HuH-7 (cell line): ENCODE results near the gene SELENOW.
A peak's percentile ranks its signal among the peaks of the same experiment; 100 is the strongest.
"Not testable (repeated sequence)": the region's sequence is repeated elsewhere in the genome, so short reads cannot be mapped to it uniquely, and the experiment has no call there.

Experiments
- DNase-seq: peaks from one replicate; pipeline ENCODE4 v3.0.0; 2011; ENCODE audit warnings: low spot score

Gene SELENOW

GRCh38 chr19:47786566-47786965 is 8.1 kb downstream of the SELENOW start:
- no peak for DNase-seq

GRCh38 chr19:47787307-47787706 is 8.8 kb downstream of the SELENOW start:
- not testable (repeated sequence) for DNase-seq

GRCh38 chr19:47789811-47790210 is 11.3 kb downstream of the SELENOW start:
- not testable (repeated sequence) for DNase-seq

- peak; percentile 89 for DNase-seq
Measured at GRCh38 chr19:47790398-47790814, 11.9 kb downstream of the SELENOW start.

- DNase-seq, result no peak
Measured at GRCh38 chr19:47792616-47793015, 14.1 kb downstream of the SELENOW start.

GRCh38 chr19:47794526-47794925 is 16.0 kb downstream of the SELENOW start:
- no peak for DNase-seq

GRCh38 chr19:47796785-47797184 is 18.3 kb downstream of the SELENOW start:
- DNase-seq, result no peak

GRCh38 chr19:47797996-47798903 is 19.7 kb downstream of the SELENOW start:
- no peak for DNase-seq

- DNase-seq, result no peak
Measured at GRCh38 chr19:47798904-47799266, 20.4 kb downstream of the SELENOW start.

- no peak for DNase-seq
Measured at GRCh38 chr19:47801270-47801669, 22.8 kb downstream of the SELENOW start.

- DNase-seq, result no peak
Measured at GRCh38 chr19:47802521-47803043, 24.1 kb downstream of the SELENOW start.

GRCh38 chr19:47803148-47803547 is 24.6 kb downstream of the SELENOW start:
- DNase-seq, result not testable (repeated sequence)

- not testable (repeated sequence) for DNase-seq
Measured at GRCh38 chr19:47803671-47804070, 25.2 kb downstream of the SELENOW start.

GRCh38 chr19:47804451-47804850 is 25.9 kb downstream of the SELENOW start, which contains the start of gene TPRX1:
TPRX1 (minus strand) TSS chr19:47804551; CDS start chr19:47804539, 12 bp downstream.
- DNase-seq, result not testable (repeated sequence)

GRCh38 chr19:47805313-47805712 is 26.8 kb downstream of the SELENOW start:
- no peak for DNase-seq

GRCh38 chr19:47806435-47806834 is 27.9 kb downstream of the SELENOW start:
- DNase-seq, result no peak

- peak; percentile 85 for DNase-seq
Measured at GRCh38 chr19:47813304-47813994, 34.9 kb downstream of the SELENOW start.

- no peak for DNase-seq
Measured at GRCh38 chr19:47813995-47814328, 35.5 kb downstream of the SELENOW start.

- DNase-seq, result not testable (repeated sequence)
Measured at GRCh38 chr19:47816270-47816669, 37.8 kb downstream of the SELENOW start.

- DNase-seq, result not testable (repeated sequence)
Measured at GRCh38 chr19:47818221-47818620, 39.7 kb downstream of the SELENOW start.

- no peak for DNase-seq
Measured at GRCh38 chr19:47819858-47820257, 41.4 kb downstream of the SELENOW start.

GRCh38 chr19:47820410-47820809 is 41.9 kb downstream of the SELENOW start:
- no peak for DNase-seq

- DNase-seq, result no peak
Measured at GRCh38 chr19:47821460-47822020, 43.0 kb downstream of the SELENOW start, which contains the start of gene CRX. CRX (plus strand) TSS chr19:47821937; CDS start chr19:47834444, 12,507 bp downstream.
